IMR-90 (cell line): Measurements from ENCODE around the gene CCL23. TPM values are rescaled to one million over a fixed set of nuclear protein-coding genes. Genes with fewer than 3 reads are reported as not detected.

Experiments
- ATAC-seq: fragments of 200-7000 bp; cut with Tn5 transposase; 2 replicates; pipeline ENCODE4 v1.9.1; 2020; ENCODE audit warnings: low read depth, mild to moderate bottlenecking, moderate library complexity
- BruUV-seq: library from RNA; stranded (reverse); fragments of 400-500 nt; replicated peaks from 2 replicates; lab custom pipeline; 2021; lab: Mats Ljungman, UMichigan
- CTCF ChIA-PET: fragments of 300-600 bp; formaldehyde crosslinking; extraction: SDS; loops from one replicate; lab custom pipeline; 2021; ENCODE audit warnings: antibody characterized with exemption; lab: Yijun Ruan, JAX
- POLR2A ChIA-PET: fragments of 300-600 bp; sonication (Branson Sonifier 250); formaldehyde crosslinking; loops from one replicate; lab custom pipeline; 2022; ENCODE audit warnings: antibody characterized with exemption; ENCODE audit not compliant: unreplicated experiment; lab: Charles Lee
- DNase-seq: peaks from one replicate; pipeline ENCODE4 v3.0.0; 2013
- H2AFZ ChIP-seq: replicated peaks from 2 replicates; pipeline ENCODE3; 2013; ENCODE audit warnings: low read length, mild to moderate bottlenecking; ENCODE audit not compliant: poor library complexity
- H2AK5ac ChIP-seq: 2 replicates; pipeline ENCODE4 v1.6.1; 2013; ENCODE audit warnings: low read depth, low read length, inconsistent platforms
- H2AK9ac ChIP-seq: replicated peaks from 2 replicates; pipeline ENCODE3; 2013; ENCODE audit warnings: mild to moderate bottlenecking, low read depth, low read length, moderate library complexity; ENCODE audit not compliant: poor library complexity
- H2BK120ac ChIP-seq: 2 replicates; pipeline ENCODE4 v1.6.1; 2013; ENCODE audit warnings: low read depth, low read length, inconsistent platforms
- H2BK15ac ChIP-seq: 3 replicates; pipeline ENCODE4 v1.6.1; 2013; ENCODE audit warnings: low read depth, low read length, inconsistent platforms
- H2BK20ac ChIP-seq: 2 replicates; pipeline ENCODE4 v1.6.1; 2013; ENCODE audit warnings: low read depth, mild to moderate bottlenecking, inconsistent platforms, low read length, moderate library complexity
- H2BK5ac ChIP-seq: 2 replicates; pipeline ENCODE4 v1.6.1; 2013; ENCODE audit warnings: mild to moderate bottlenecking, low read depth, low read length, inconsistent platforms; ENCODE audit not compliant: poor library complexity, severe bottlenecking
- H3K14ac ChIP-seq: replicated peaks from 2 replicates; pipeline ENCODE4 v1.6.1; 2013; ENCODE audit warnings: low read depth, low read length, inconsistent platforms
- H3K18ac ChIP-seq: 2 replicates; pipeline ENCODE4 v1.6.1; 2013; ENCODE audit warnings: low read depth, low read length, control low read depth
- H3K23ac ChIP-seq: 2 replicates; pipeline ENCODE4 v1.6.1; 2013; ENCODE audit warnings: low read depth, low read length, inconsistent platforms
- H3K27ac ChIP-seq: 2 replicates; pipeline ENCODE4 v1.5.1; 2013; ENCODE audit warnings: mild to moderate bottlenecking, control low read depth, low read length; ENCODE audit not compliant: insufficient read depth
- H3K27me3 ChIP-seq: 2 replicates; pipeline ENCODE4 v1.6.1; 2013; ENCODE audit warnings: low read length; ENCODE audit not compliant: control insufficient read depth, insufficient read depth
- H3K36me3 ChIP-seq: 2 replicates; pipeline ENCODE4 v1.6.1; 2013; ENCODE audit warnings: low read length, mixed read lengths; ENCODE audit not compliant: control insufficient read depth, insufficient read depth
- H3K4ac ChIP-seq: 2 replicates; pipeline ENCODE4 v1.6.1; 2013; ENCODE audit warnings: low read depth, low read length, inconsistent platforms
- H3K4me1 ChIP-seq: 2 replicates; pipeline ENCODE4 v1.6.1; 2013; ENCODE audit warnings: low read length, mixed read lengths; ENCODE audit not compliant: control insufficient read depth, insufficient read depth
- H3K4me2 ChIP-seq: 2 replicates; pipeline ENCODE4 v1.6.1; 2013; ENCODE audit warnings: low read depth, mild to moderate bottlenecking, control low read depth, low read length, moderate library complexity
- H3K4me3 ChIP-seq: 2 replicates; pipeline ENCODE4 v1.5.1; 2013; ENCODE audit warnings: low read depth, mild to moderate bottlenecking, control low read depth, low read length, moderate library complexity; ENCODE audit not compliant: insufficient read depth
- H3K56ac ChIP-seq: 2 replicates; pipeline ENCODE4 v1.6.1; 2013; ENCODE audit warnings: low read length, inconsistent platforms; ENCODE audit not compliant: insufficient read depth; ENCODE audit errors: extremely low read depth
- H3K79me1 ChIP-seq, 2 experiments: 2 replicates each; pipeline ENCODE4 v1.6.1; 2013; ENCODE audit warnings: low read length in 2 of 2, inconsistent platforms in 1 of 2, low read depth in 1 of 2
- H3K9ac ChIP-seq: 2 replicates; pipeline ENCODE4 v1.6.1; 2013; ENCODE audit warnings: low read depth, low read length, control low read depth
- H3K9me1 ChIP-seq: 2 replicates; pipeline ENCODE4 v1.6.1; 2013; ENCODE audit warnings: low read length, inconsistent platforms; ENCODE audit not compliant: insufficient read depth
- H3K9me3 ChIP-seq: 2 replicates; pipeline ENCODE4 v1.6.1; 2013; ENCODE audit warnings: low read length; ENCODE audit not compliant: control insufficient read depth, insufficient read depth
- H4K20me1 ChIP-seq: 2 replicates; pipeline ENCODE4 v1.6.1; 2013; ENCODE audit warnings: low read length, inconsistent platforms; ENCODE audit not compliant: insufficient read depth
- H4K5ac ChIP-seq: 2 replicates; pipeline ENCODE4 v1.6.1; 2013; ENCODE audit warnings: mild to moderate bottlenecking, low read depth, low read length, control low read depth
- H4K8ac ChIP-seq, 2 experiments: 2 replicates each; pipeline ENCODE4 v1.6.1; 2013; ENCODE audit warnings: low read depth in 2 of 2, low read length in 2 of 2, control low read depth in 1 of 2, inconsistent platforms in 1 of 2
- H4K91ac ChIP-seq: 2 replicates; pipeline ENCODE4 v1.6.1; 2013; ENCODE audit warnings: low read depth, low read length, inconsistent platforms; ENCODE audit not compliant: insufficient read depth
- RAD21 ChIP-seq: IDR thresholded peaks from 2 replicates; pipeline ENCODE4 v1.6.1; 2012; ENCODE audit warnings: low read length, improper control_type of control experiment
- WGBS, 2 experiments: methylation state at CpG; one replicate each; pipeline versions ENCODE4 v1.1.5 to v1.1.7; 2013; ENCODE audit warnings: missing lambda C conversion rate in 2 of 2; ENCODE audit not compliant: insufficient read length in 1 of 2; ENCODE audit errors: extremely low coverage in 2 of 2; 5-methylcytosine and 5-hydroxymethylcytosine counted together
- dilution Hi-C: fragments of 300-500 bp; cut with HindIII; formaldehyde crosslinking; loops from one replicate; pipeline ENCODE4 v1.14.3; 2018; ENCODE audit warnings: low sequenced_read_pairs; ENCODE audit not compliant: unreplicated experiment
- in situ Hi-C: fragments of 300-500 bp; cut with MboI; formaldehyde crosslinking; loops from 3 replicates; pipeline ENCODE4 v1.14.3; 2019; ENCODE audit warnings: low sequenced_read_pairs, inconsistent platforms, mixed read lengths
- intact Hi-C: fragments of 100-400 bp; cut with micrococcal nuclease; formaldehyde crosslinking; loops from 2 replicates; pipeline ENCODE4 v1.10.0; 2022
- polyA plus RNA-seq, 3 experiments: library from polyadenylated mRNA; depleted of rRNA; stranded (reverse); fragments of >200 nt; gene quantifications; 2 replicates each; pipeline ENCODE4 v1.2.3, GENCODE V29; 2012; ENCODE audit warnings: low replicate concordance in 1 of 3
- total RNA-seq: library from RNA; depleted of rRNA; stranded (reverse); fragments of >200 nt; gene quantifications from 2 replicates; pipeline ENCODE4 v1.2.3, GENCODE V29; 2012
- TF ChIP-seq, protein P1 (sequence below): conservative IDR thresholded peaks from 2 replicates; pipeline ENCODE4 v1.5.1; 2012; ENCODE audit warnings: mild to moderate bottlenecking, low read depth, low read length, improper control_type of control experiment

Gene CCL23
- total and polyA plus RNA-seq, 2 of the 4 experiments (the other 2 are of a cell fraction): not detected

DNA sequence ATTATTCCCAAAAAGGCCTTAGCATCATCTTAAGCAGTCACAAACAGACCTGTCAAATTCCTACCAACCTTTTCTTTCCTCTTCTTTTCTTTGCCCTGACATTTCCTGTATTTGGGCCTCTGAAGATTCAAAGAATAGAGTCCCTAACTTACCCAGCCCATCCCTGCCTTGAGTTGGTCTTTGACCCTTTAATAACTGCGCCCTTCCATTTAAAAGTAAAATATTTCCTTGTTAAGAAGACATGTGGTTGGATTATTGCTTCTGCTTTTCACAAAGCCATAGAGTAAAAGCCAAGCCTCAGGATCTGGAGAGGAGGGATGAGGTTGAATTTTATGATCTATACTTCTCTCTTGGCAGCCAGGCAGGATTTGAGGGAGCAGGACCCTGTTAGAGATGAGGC, 13.2 kb upstream of the CCL23 start:
- Histone ChIP-seq H3K27ac (no peak overlapping the region), H4K91ac (no peak overlapping the region), H2BK120ac (no peak overlapping the region), H3K27me3 (no peaks in the 10 kb centered on the region), H3K4me3 (no peak overlapping the region), H3K9ac (no peak overlapping the region), H2BK5ac (no peak overlapping the region), H3K4me2 (no peak overlapping the region), H3K4me1 (no peaks in the 10 kb centered on the region), H4K5ac (no peak overlapping the region), H3K23ac (no peak overlapping the region), H4K8ac (no peak overlapping the region), H3K9me3 (no peaks in the 10 kb centered on the region), H3K4ac (no peak overlapping the region), H3K79me1 (no peaks in the 10 kb centered on the region), H3K18ac (no peak overlapping the region), H3K14ac (no peak overlapping the region), H2AK5ac (no peak overlapping the region), H2BK20ac (no peak overlapping the region), H3K36me3 (no peaks in the 10 kb centered on the region), H2AFZ (no peak overlapping the region), H3K56ac (no peak overlapping the region), H2AK9ac (no peak overlapping the region), H3K9me1 (no peaks in the 10 kb centered on the region), H2BK15ac (no peak overlapping the region), H4K20me1 (no peaks in the 10 kb centered on the region)
- no TSS peak for BruUV-seq
- ChIA-PET CTCF (no interaction called here), POLR2A (no interaction called here)
- no CpG with 5 or more reads among the region's 1 CpG for WGBS, 2 experiments
- in situ Hi-C loops: no loop called here
- intact Hi-C loops: no loop called here
- no peak for DNase-seq
- ATAC-seq: no peak
- dilution Hi-C loops: no loop called here
- TF ChIP-seq RAD21: no peak
- TF ChIP-seq, protein P1, sequence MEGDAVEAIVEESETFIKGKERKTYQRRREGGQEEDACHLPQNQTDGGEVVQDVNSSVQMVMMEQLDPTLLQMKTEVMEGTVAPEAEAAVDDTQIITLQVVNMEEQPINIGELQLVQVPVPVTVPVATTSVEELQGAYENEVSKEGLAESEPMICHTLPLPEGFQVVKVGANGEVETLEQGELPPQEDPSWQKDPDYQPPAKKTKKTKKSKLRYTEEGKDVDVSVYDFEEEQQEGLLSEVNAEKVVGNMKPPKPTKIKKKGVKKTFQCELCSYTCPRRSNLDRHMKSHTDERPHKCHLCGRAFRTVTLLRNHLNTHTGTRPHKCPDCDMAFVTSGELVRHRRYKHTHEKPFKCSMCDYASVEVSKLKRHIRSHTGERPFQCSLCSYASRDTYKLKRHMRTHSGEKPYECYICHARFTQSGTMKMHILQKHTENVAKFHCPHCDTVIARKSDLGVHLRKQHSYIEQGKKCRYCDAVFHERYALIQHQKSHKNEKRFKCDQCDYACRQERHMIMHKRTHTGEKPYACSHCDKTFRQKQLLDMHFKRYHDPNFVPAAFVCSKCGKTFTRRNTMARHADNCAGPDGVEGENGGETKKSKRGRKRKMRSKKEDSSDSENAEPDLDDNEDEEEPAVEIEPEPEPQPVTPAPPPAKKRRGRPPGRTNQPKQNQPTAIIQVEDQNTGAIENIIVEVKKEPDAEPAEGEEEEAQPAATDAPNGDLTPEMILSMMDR: no peak
